Measurements from ENCODE around the gene PPID. TPM values are rescaled to one million over a fixed set of nuclear protein-coding genes. Genes with fewer than 3 reads are reported as not detected.

PPID gene
- total RNA-seq, 1 experiment from 2014 or later = 23.3 TPM

- BruUV-seq (replicated peaks) = no TSS peak
Observed at GRCh38 chr4:158758703-158759102, 35.5 kb upstream of the PPID start.

GRCh38 chr4:158758142-158758541 lies 34.9 kb upstream of the PPID start:
- ATAC-seq = no peak
- Histone ChIP-seq H3K36me3 (ENCODE audit: control insufficient read depth, insufficient read depth, low read length) (no peaks in the 10 kb centered on the region), H3K27me3 (ENCODE audit: control insufficient read depth, insufficient read depth, low read length) (no peaks in the 10 kb centered on the region), H3K4me3 (ENCODE audit: low read depth in 2 of 2, low read length in 2 of 2) (no peak overlapping the region), H3K27ac (ENCODE audit: low read length) (no peak overlapping the region), H3K4me1 (ENCODE audit: control insufficient read depth, insufficient read depth, low read length) (no peaks in the 10 kb centered on the region), H3K9me3 (ENCODE audit: control insufficient read depth, insufficient read depth, low read depth, low read length) (no peaks in the 10 kb centered on the region)
- in situ Hi-C loops (cut with HindIII; ENCODE audit: low pct_unique_long_range_greater_than_20kb, low sequenced_read_pairs) = no loop called here
- ChIA-PET POLR2A (no interaction called here), CTCF (no interaction called here)
- DNase-seq (ENCODE audit: low read depth, low spot score) = no peak
- TF ChIP-seq CTCF (IDR thresholded peaks at IDR 0.05) (no peak), TCF7L2 (IDR thresholded peaks at IDR 0.05; ENCODE audit: low read depth, low read length) (no peak), REST (IDR thresholded peaks at IDR 0.05; ENCODE audit: insufficient read depth in 1 of 2, low read depth in 2 of 2, low read length in 1 of 2) (no peak), POLR2AphosphoS5 (IDR thresholded peaks at IDR 0.05; ENCODE audit: low read depth, low read length) (no peak)
- no TSS peak for BruUV-seq (replicated peaks)
- intact Hi-C loops (cut with micrococcal nuclease; ENCODE audit: unreplicated experiment) = no loop called here

More at GRCh38 chr4:158758703-158759102, 35.5 kb upstream of the PPID start:
- ATAC-seq (no peak), DNase-seq (ENCODE audit: low read depth, low spot score) (no peak)
- Histone ChIP-seq H3K4me1 (ENCODE audit: control insufficient read depth, insufficient read depth, low read length) (no peaks in the 10 kb centered on the region), H3K27ac (ENCODE audit: low read length) (no peak overlapping the region), H3K9me3 (ENCODE audit: control insufficient read depth, insufficient read depth, low read depth, low read length) (no peaks in the 10 kb centered on the region), H3K27me3 (ENCODE audit: control insufficient read depth, insufficient read depth, low read length) (no peaks in the 10 kb centered on the region), H3K4me3 (ENCODE audit: low read depth in 2 of 2, low read length in 2 of 2) (no peak overlapping the region), H3K36me3 (ENCODE audit: control insufficient read depth, insufficient read depth, low read length) (no peaks in the 10 kb centered on the region)
- intact Hi-C loops (cut with micrococcal nuclease; ENCODE audit: unreplicated experiment) (no loop called here), in situ Hi-C loops (cut with HindIII; ENCODE audit: low pct_unique_long_range_greater_than_20kb, low sequenced_read_pairs) (no loop called here)
- TF ChIP-seq REST (IDR thresholded peaks at IDR 0.05; ENCODE audit: insufficient read depth in 1 of 2, low read depth in 2 of 2, low read length in 1 of 2) = no peak
- ChIA-PET POLR2A (no interaction called here), CTCF (no interaction called here)

Data from Panc1 (cell line).